ENCODE measurements around the gene RASL11B.

Gene RASL11B

GRCh38 chr4:52877036-52877435 lies 14.9 kb downstream of the RASL11B start:
- H2AK5ac ChIP-seq (ENCODE audit: low read length, severe bottlenecking): no peak overlapping the region
- no peaks in the 10 kb centered on the region for H3K79me1 ChIP-seq (replicated peaks; ENCODE audit: low read length, poor library complexity, severe bottlenecking)
- H3K4me2 ChIP-seq (ENCODE audit: low read length, poor library complexity, severe bottlenecking): no peak overlapping the region
- 92% methylated on average over 2 of the region's 2 CpGs for WGBS
- H3K9me3 ChIP-seq (ENCODE audit: control insufficient read depth, low read length): no peaks in the 10 kb centered on the region
- H3K4me1 ChIP-seq (ENCODE audit: control insufficient read depth, insufficient read depth, low read depth, low read length): peaks cover 4% of the 10 kb centered on the region
- no peak overlapping the region for H3K23ac ChIP-seq (ENCODE audit: low read length in 2 of 2)
- no peak overlapping the region for H4K91ac ChIP-seq (ENCODE audit: low read length)
- H3K4me3 ChIP-seq (ENCODE audit: insufficient read depth in 1 of 2, low read depth in 1 of 2, low read length in 2 of 2): no peak overlapping the region
- no peak overlapping the region for H2AFZ ChIP-seq (ENCODE audit: low read depth, low read length)
- no peak overlapping the region for H2BK120ac ChIP-seq (ENCODE audit: low read depth, low read length)
- H2BK12ac ChIP-seq (ENCODE audit: low read length in 2 of 2): no peak overlapping the region
- no peak overlapping the region for H2BK15ac ChIP-seq (ENCODE audit: low read depth, poor library complexity, severe bottlenecking)
- no peak overlapping the region for H3K14ac ChIP-seq (ENCODE audit: low read length in 2 of 2)
- H3K9ac ChIP-seq (ENCODE audit: low read length): no peak overlapping the region
- H3K18ac ChIP-seq (ENCODE audit: low read depth in 1 of 2, low read length in 2 of 2): no peak overlapping the region
- H4K8ac ChIP-seq (ENCODE audit: low read length): no peak overlapping the region
- DNase-seq: no peak
- H3K4ac ChIP-seq (ENCODE audit: low read depth in 1 of 2, low read length in 2 of 2): no peak overlapping the region
- H3K27me3 ChIP-seq (ENCODE audit: control insufficient read depth in 1 of 2, insufficient read depth in 1 of 2, low read length in 2 of 2): no peaks in the 10 kb centered on the region
- H2BK5ac ChIP-seq (ENCODE audit: low read depth, low read length, poor library complexity, severe bottlenecking): no peak overlapping the region
- peaks cover 0 to 47% of the 10 kb centered on the region in 2 experiments for H3K36me3 ChIP-seq (ENCODE audit: control insufficient read depth in 1 of 2, insufficient read depth in 2 of 2, low read depth in 1 of 2, low read length in 2 of 2)
- no peak overlapping the region for H3K27ac ChIP-seq (ENCODE audit: low read length, poor library complexity, severe bottlenecking)

- Histone ChIP-seq H3K4ac (ENCODE audit: low read depth in 1 of 2, low read length in 2 of 2) (no peak overlapping the region), H3K27ac (ENCODE audit: low read length, poor library complexity, severe bottlenecking) (no peak overlapping the region)
Observed at GRCh38 chr4:52877694-52878093, 15.6 kb downstream of the RASL11B start.

GRCh38 chr4:52879471-52879870 lies 17.4 kb downstream of the RASL11B start:
- DNase-seq: no peak
- Histone ChIP-seq H3K23ac (ENCODE audit: low read length in 2 of 2) (no peak overlapping the region), H3K36me3 (ENCODE audit: control insufficient read depth in 1 of 2, insufficient read depth in 2 of 2, low read depth in 1 of 2, low read length in 2 of 2) (peaks cover 0 to 34% of the 10 kb centered on the region in 2 experiments), H2BK12ac (ENCODE audit: low read length in 2 of 2) (no peak overlapping the region), H3K4me1 (ENCODE audit: control insufficient read depth, insufficient read depth, low read depth, low read length) (peaks cover 10% of the 10 kb centered on the region), H3K27me3 (ENCODE audit: control insufficient read depth in 1 of 2, insufficient read depth in 1 of 2, low read length in 2 of 2) (no peaks in the 10 kb centered on the region), H2AK5ac (ENCODE audit: low read length, severe bottlenecking) (no peak overlapping the region), H4K91ac (ENCODE audit: low read length) (no peak overlapping the region), H3K79me1 (replicated peaks; ENCODE audit: low read length, poor library complexity, severe bottlenecking) (no peaks in the 10 kb centered on the region), H2BK5ac (ENCODE audit: low read depth, low read length, poor library complexity, severe bottlenecking) (no peak overlapping the region), H3K9me3 (ENCODE audit: control insufficient read depth, low read length) (no peaks in the 10 kb centered on the region), H3K27ac (ENCODE audit: low read length, poor library complexity, severe bottlenecking) (no peak overlapping the region), H2BK15ac (ENCODE audit: low read depth, poor library complexity, severe bottlenecking) (no peak overlapping the region), H3K9ac (ENCODE audit: low read length) (no peak overlapping the region), H3K4me3 (ENCODE audit: insufficient read depth in 1 of 2, low read depth in 1 of 2, low read length in 2 of 2) (no peak overlapping the region), H2AFZ (ENCODE audit: low read depth, low read length) (no peak overlapping the region), H4K8ac (ENCODE audit: low read length) (no peak overlapping the region), H2BK120ac (ENCODE audit: low read depth, low read length) (no peak overlapping the region), H3K14ac (ENCODE audit: low read length in 2 of 2) (no peak overlapping the region), H3K4me2 (ENCODE audit: low read length, poor library complexity, severe bottlenecking) (no peak overlapping the region), H3K18ac (ENCODE audit: low read depth in 1 of 2, low read length in 2 of 2) (no peak overlapping the region), H3K4ac (ENCODE audit: low read depth in 1 of 2, low read length in 2 of 2) (no peak overlapping the region)
- WGBS: 89% methylated on average over 3 of the region's 3 CpGs

More at GRCh38 chr4:52877694-52878093, 15.6 kb downstream of the RASL11B start:
- H2BK120ac ChIP-seq (ENCODE audit: low read depth, low read length): no peak overlapping the region
- H3K36me3 ChIP-seq (ENCODE audit: control insufficient read depth in 1 of 2, insufficient read depth in 2 of 2, low read depth in 1 of 2, low read length in 2 of 2): peaks cover 0 to 47% of the 10 kb centered on the region in 2 experiments
- no peak overlapping the region for H3K4me2 ChIP-seq (ENCODE audit: low read length, poor library complexity, severe bottlenecking)
- DNase-seq: no peak
- H3K14ac ChIP-seq (ENCODE audit: low read length in 2 of 2): no peak overlapping the region
- no peak overlapping the region for H3K23ac ChIP-seq (ENCODE audit: low read length in 2 of 2)
- no peak overlapping the region for H2BK15ac ChIP-seq (ENCODE audit: low read depth, poor library complexity, severe bottlenecking)
- no peak overlapping the region for H3K18ac ChIP-seq (ENCODE audit: low read depth in 1 of 2, low read length in 2 of 2)
- H3K9ac ChIP-seq (ENCODE audit: low read length): no peak overlapping the region
- H3K27me3 ChIP-seq (ENCODE audit: control insufficient read depth in 1 of 2, insufficient read depth in 1 of 2, low read length in 2 of 2): no peaks in the 10 kb centered on the region
- no peak overlapping the region for H4K91ac ChIP-seq (ENCODE audit: low read length)
- H3K4me1 ChIP-seq (ENCODE audit: control insufficient read depth, insufficient read depth, low read depth, low read length): peaks cover 4% of the 10 kb centered on the region
- H2AFZ ChIP-seq (ENCODE audit: low read depth, low read length): no peak overlapping the region
- WGBS: 80% methylated on average over 6 of the region's 6 CpGs
- H3K9me3 ChIP-seq (ENCODE audit: control insufficient read depth, low read length): no peaks in the 10 kb centered on the region
- no peak overlapping the region for H4K8ac ChIP-seq (ENCODE audit: low read length)
- H3K4me3 ChIP-seq (ENCODE audit: insufficient read depth in 1 of 2, low read depth in 1 of 2, low read length in 2 of 2): no peak overlapping the region
- H2AK5ac ChIP-seq (ENCODE audit: low read length, severe bottlenecking): no peak overlapping the region
- no peaks in the 10 kb centered on the region for H3K79me1 ChIP-seq (replicated peaks; ENCODE audit: low read length, poor library complexity, severe bottlenecking)
- H2BK12ac ChIP-seq (ENCODE audit: low read length in 2 of 2): no peak overlapping the region
- no peak overlapping the region for H2BK5ac ChIP-seq (ENCODE audit: low read depth, low read length, poor library complexity, severe bottlenecking)

GRCh38 chr4:52880994-52881393 lies 18.9 kb downstream of the RASL11B start:
- H2BK12ac ChIP-seq (ENCODE audit: low read length in 2 of 2): no peak overlapping the region
- H2BK5ac ChIP-seq (ENCODE audit: low read depth, low read length, poor library complexity, severe bottlenecking): no peak overlapping the region
- H3K4me2 ChIP-seq (ENCODE audit: low read length, poor library complexity, severe bottlenecking): no peak overlapping the region
- no peaks in the 10 kb centered on the region for H3K79me1 ChIP-seq (replicated peaks; ENCODE audit: low read length, poor library complexity, severe bottlenecking)
- H3K18ac ChIP-seq (ENCODE audit: low read depth in 1 of 2, low read length in 2 of 2): no peak overlapping the region
- no peaks in the 10 kb centered on the region for H3K9me3 ChIP-seq (ENCODE audit: control insufficient read depth, low read length)
- no peaks in the 10 kb centered on the region for H3K27me3 ChIP-seq (ENCODE audit: control insufficient read depth in 1 of 2, insufficient read depth in 1 of 2, low read length in 2 of 2)
- H4K8ac ChIP-seq (ENCODE audit: low read length): no peak overlapping the region
- no peak overlapping the region for H2BK15ac ChIP-seq (ENCODE audit: low read depth, poor library complexity, severe bottlenecking)
- 100% methylated on average over 1 of the region's 1 CpG for WGBS
- no peak overlapping the region for H4K91ac ChIP-seq (ENCODE audit: low read length)
- no peak overlapping the region for H3K4me3 ChIP-seq (ENCODE audit: insufficient read depth in 1 of 2, low read depth in 1 of 2, low read length in 2 of 2)
- no peak overlapping the region for H3K27ac ChIP-seq (ENCODE audit: low read length, poor library complexity, severe bottlenecking)
- H3K23ac ChIP-seq (ENCODE audit: low read length in 2 of 2): no peak overlapping the region
- H3K14ac ChIP-seq (ENCODE audit: low read length in 2 of 2): no peak overlapping the region
- H2BK120ac ChIP-seq (ENCODE audit: low read depth, low read length): no peak overlapping the region
- no peak overlapping the region for H3K9ac ChIP-seq (ENCODE audit: low read length)
- no peak overlapping the region for H3K4ac ChIP-seq (ENCODE audit: low read depth in 1 of 2, low read length in 2 of 2)
- H3K4me1 ChIP-seq (ENCODE audit: control insufficient read depth, insufficient read depth, low read depth, low read length): peaks cover 10% of the 10 kb centered on the region
- H2AFZ ChIP-seq (ENCODE audit: low read depth, low read length): no peak overlapping the region
- no peak for DNase-seq
- no peak overlapping the region for H2AK5ac ChIP-seq (ENCODE audit: low read length, severe bottlenecking)
- peaks cover 2 to 31% of the 10 kb centered on the region in 2 experiments for H3K36me3 ChIP-seq (ENCODE audit: control insufficient read depth in 1 of 2, insufficient read depth in 2 of 2, low read depth in 1 of 2, low read length in 2 of 2)
